H1 (cell line): Measurements from ENCODE around the gene SPACA7. TPM values are rescaled to one million over a fixed set of nuclear protein-coding genes. Genes with fewer than 3 reads are reported as not detected.

Source experiments
- HDAC2 ChIP-seq, 2 experiments: fragments of 300-600 bp in 1 of 2; sonication (generic) in 1 of 2; IDR thresholded peaks; 2 replicates each; pipeline ENCODE4 v1.6.1; 2011 to 2012; ENCODE audit warnings: low read depth in 2 of 2, low read length in 2 of 2, mild to moderate bottlenecking in 2 of 2, moderate library complexity in 2 of 2, borderline replicate concordance in 1 of 2, inconsistent platforms in 1 of 2
- HDAC6 ChIP-seq: IDR thresholded peaks from one replicate; pipeline ENCODE4 v1.7.1; 2012; ENCODE audit warnings: low read depth, mild to moderate bottlenecking, inconsistent platforms, low read length, moderate library complexity
- MAX ChIP-seq: IDR thresholded peaks from 2 replicates; pipeline ENCODE4 v1.6.1; 2012; ENCODE audit warnings: inconsistent platforms
- RBBP5 ChIP-seq: IDR thresholded peaks from 2 replicates; pipeline ENCODE4 v1.7.1; 2012; ENCODE audit warnings: low read depth, mild to moderate bottlenecking, inconsistent platforms, low read length, moderate library complexity, borderline replicate concordance
- TAF7 ChIP-seq: optimal IDR thresholded peaks from 2 replicates; pipeline ENCODE3; 2011; ENCODE audit warnings: low read depth, mild to moderate bottlenecking, inconsistent platforms, low read length, moderate library complexity, borderline replicate concordance
- polyA plus RNA-seq, 7 experiments: library from polyadenylated mRNA; depleted of rRNA in 3 of 7; stranded (reverse) in 5 of 7; unstranded in 2 of 7; fragments of >200 nt in 5 of 7; fragments of 200-250 nt in 2 of 7; gene quantifications; 1 replicate in 5 of 7; 2 replicates in 1 of 7; 4 replicates in 1 of 7; pipeline versions ENCODE4 v1.2.1 to v1.2.3, GENCODE V29; 2011 to 2013; ENCODE audit warnings: missing spikeins in 2 of 7, mixed read lengths in 2 of 7
- total RNA-seq: library from RNA; stranded (reverse); fragmentation: NEBNext Ultra II Directional; extraction: Animal tissue kit (Norgen Biotek cat#: 25700); gene quantifications from 2 replicates; pipeline ENCODE4 v1.2.1, GENCODE V29; 2021

The SPACA7 gene
- total and polyA plus RNA-seq, 2 of the 8 experiments (the other 6 are each of a cell fraction or from before 2014, with no cell fraction given), result not detected

GRCh38 chr13:112449545-112449930, 73.4 kb downstream of the SPACA7 start (continued):
- TF ChIP-seq TAF7, result no peak
- no peak for TF ChIP-seq MAX
- TF ChIP-seq RBBP5, result no peak
- no peak for TF ChIP-seq HDAC2 (IDR thresholded peaks at IDR 0.05; ENCODE audit: borderline replicate concordance in 1 of 2, low read depth in 2 of 2, low read length in 2 of 2)
- no peak for TF ChIP-seq HDAC6
